Naive B cell (primary cell): ENCODE results near the gene HCRTR1. TPM values are rescaled to one million over a fixed set of nuclear protein-coding genes. Genes with fewer than 3 reads are reported as not detected.
A peak's percentile ranks its signal among the peaks of the same experiment; 100 is the strongest.

ENCODE experiments used
- ATAC-seq, 2 donors: fragments of 150-1000 bp; cut with Tn5 transposase; 2 replicates each; pipeline ENCODE4 v1.10.0; 2021; ENCODE audit warnings: low read depth in 2 of 2, mild to moderate bottlenecking in 2 of 2, moderate library complexity in 2 of 2
- DNase-seq: peaks from one replicate; pipeline ENCODE4 v3.0.0; 2022
- H3K27ac Mint-ChIP-seq, 6 donors: one replicate each; pipeline ENCODE4 v1.8.0; 2020 to 2022; ENCODE audit warnings: mild to moderate bottlenecking in 6 of 6, mixed read lengths in 6 of 6, moderate library complexity in 5 of 6, inconsistent platforms in 2 of 6
- H3K27me3 Mint-ChIP-seq, 3 donors: one replicate each; pipeline ENCODE4 v1.8.0; 2021 to 2022; ENCODE audit warnings: mixed read lengths in 3 of 3, mild to moderate bottlenecking in 1 of 3
- H3K36me3 Mint-ChIP-seq, 2 donors: one replicate each; pipeline ENCODE4 v1.8.0; 2020 to 2022; ENCODE audit warnings: mixed read lengths in 2 of 2, inconsistent platforms in 1 of 2, mild to moderate bottlenecking in 1 of 2
- H3K4me1 Mint-ChIP-seq, 3 donors: one replicate each; pipeline ENCODE4 v1.8.0; 2020 to 2022; ENCODE audit warnings: mixed read lengths in 3 of 3, inconsistent platforms in 1 of 3, mild to moderate bottlenecking in 1 of 3, moderate library complexity in 1 of 3
- H3K4me3 Mint-ChIP-seq, 8 donors: one replicate each; pipeline ENCODE4 v1.8.0; 2020 to 2022; ENCODE audit warnings: mild to moderate bottlenecking in 8 of 8, mixed read lengths in 8 of 8, moderate library complexity in 8 of 8, inconsistent platforms in 2 of 8
- H3K9me3 Mint-ChIP-seq, 7 donors: one replicate each; pipeline ENCODE4 v1.8.0; 2020 to 2022; ENCODE audit warnings: mixed read lengths in 7 of 7, mild to moderate bottlenecking in 5 of 7, inconsistent platforms in 2 of 7, moderate library complexity in 1 of 7
- polyA plus RNA-seq, 6 donors: library from polyadenylated mRNA; unstranded; fragments of 300-500 nt; fragmentation: Illumina TruSeq; gene quantifications; one replicate each; pipeline ENCODE4 v1.2.3, GENCODE V29; 2021; ENCODE audit warnings: low read depth in 6 of 6

Gene HCRTR1
- polyA plus RNA-seq, 6 donors from 2014 or later = not detected

- no peak for ATAC-seq
- no peak overlapping the region for H3K27ac Mint-ChIP-seq
- H3K4me1 Mint-ChIP-seq = peaks cover 0 to 3% (median 0%) of the 10 kb centered on the region in 3 donors
- H3K36me3 Mint-ChIP-seq = peaks cover 0 to 19% of the 10 kb centered on the region in 2 donors
- H3K27me3 Mint-ChIP-seq = no peaks in the 10 kb centered on the region
- no peak overlapping the region for H3K4me3 Mint-ChIP-seq
- no peak for DNase-seq
- H3K9me3 Mint-ChIP-seq = no peaks in the 10 kb centered on the region
These were observed 11.6 kb downstream of the HCRTR1 start for GRCh38 chr1:31628931-31629556.

GRCh38 chr1:31632649-31633048 lies 15.2 kb downstream of the HCRTR1 start:
- no peaks in the 10 kb centered on the region for H3K27me3 Mint-ChIP-seq
- H3K4me1 Mint-ChIP-seq = peaks cover 8 to 21% (median 17%) of the 10 kb centered on the region in 3 donors
- peaks cover 0 to 19% of the 10 kb centered on the region in 2 donors for H3K36me3 Mint-ChIP-seq
- no peak for ATAC-seq
- H3K9me3 Mint-ChIP-seq = no peaks in the 10 kb centered on the region
- no peak overlapping the region for H3K4me3 Mint-ChIP-seq
- no peak for DNase-seq
- peak overlapping the region in 2 of 6 donors; percentile 14 to 50 for H3K27ac Mint-ChIP-seq

- Mint-ChIP-seq H3K27me3 (no peaks in the 10 kb centered on the region), H3K36me3 (peaks cover 0 to 19% of the 10 kb centered on the region in 2 donors), H3K4me1 (peaks cover 13 to 25% (median 17%) of the 10 kb centered on the region in 3 donors), H3K4me3 (no peak overlapping the region), H3K27ac (peak overlapping the region in 2 of 6 donors; percentile 14 to 38), H3K9me3 (no peaks in the 10 kb centered on the region)
- peak in 1 of 2 donors; percentile 43 for ATAC-seq
- DNase-seq = no peak
These were observed 15.6 kb downstream of the HCRTR1 start for GRCh38 chr1:31633117-31633516.

GRCh38 chr1:31637915-31638673 lies 20.6 kb downstream of the HCRTR1 start:
- no peaks in the 10 kb centered on the region for H3K9me3 Mint-ChIP-seq
- DNase-seq = no peak
- peak overlapping the region in 1 of 6 donors; percentile 58 for H3K27ac Mint-ChIP-seq
- ATAC-seq = peak in 1 of 2 donors; percentile 46
- peaks cover 14 to 30% (median 17%) of the 10 kb centered on the region in 3 donors for H3K4me1 Mint-ChIP-seq
- H3K36me3 Mint-ChIP-seq = no peaks in the 10 kb centered on the region
- no peaks in the 10 kb centered on the region for H3K27me3 Mint-ChIP-seq
- no peak overlapping the region for H3K4me3 Mint-ChIP-seq

GRCh38 chr1:31639543-31639942 lies 22.1 kb downstream of the HCRTR1 start:
- H3K9me3 Mint-ChIP-seq = no peaks in the 10 kb centered on the region
- no peak overlapping the region for H3K27ac Mint-ChIP-seq
- peaks cover 17 to 44% (median 20%) of the 10 kb centered on the region in 3 donors for H3K4me1 Mint-ChIP-seq
- no peaks in the 10 kb centered on the region for H3K36me3 Mint-ChIP-seq
- H3K4me3 Mint-ChIP-seq = no peak overlapping the region
- ATAC-seq (no peak), DNase-seq (no peak)
- H3K27me3 Mint-ChIP-seq = no peaks in the 10 kb centered on the region

GRCh38 chr1:31640179-31640578 lies 22.7 kb downstream of the HCRTR1 start:
- ATAC-seq = no peak
- H3K27me3 Mint-ChIP-seq = no peaks in the 10 kb centered on the region
- no peak overlapping the region for H3K27ac Mint-ChIP-seq
- no peak overlapping the region for H3K4me3 Mint-ChIP-seq
- H3K4me1 Mint-ChIP-seq = peaks cover 16 to 50% (median 25%) of the 10 kb centered on the region in 3 donors
- no peaks in the 10 kb centered on the region for H3K9me3 Mint-ChIP-seq
- no peak for DNase-seq
- no peaks in the 10 kb centered on the region for H3K36me3 Mint-ChIP-seq

GRCh38 chr1:31640964-31641363 lies 23.5 kb downstream of the HCRTR1 start:
- H3K9me3 Mint-ChIP-seq = no peaks in the 10 kb centered on the region
- DNase-seq (no peak), ATAC-seq (no peak)
- no peak overlapping the region for H3K4me3 Mint-ChIP-seq
- no peak overlapping the region for H3K27ac Mint-ChIP-seq
- H3K36me3 Mint-ChIP-seq = no peaks in the 10 kb centered on the region
- peaks cover 17 to 52% (median 27%) of the 10 kb centered on the region in 3 donors for H3K4me1 Mint-ChIP-seq
- no peaks in the 10 kb centered on the region for H3K27me3 Mint-ChIP-seq

GRCh38 chr1:31642366-31642765 lies 24.9 kb downstream of the HCRTR1 start:
- H3K27ac Mint-ChIP-seq = no peak overlapping the region
- peak overlapping the region in 2 of 8 donors; percentile 16 to 98 for H3K4me3 Mint-ChIP-seq
- no peak for ATAC-seq
- no peaks in the 10 kb centered on the region for H3K27me3 Mint-ChIP-seq
- DNase-seq = no peak
- no peaks in the 10 kb centered on the region for H3K36me3 Mint-ChIP-seq
- peaks cover 0 to 2% (median 0%) of the 10 kb centered on the region in 7 donors for H3K9me3 Mint-ChIP-seq
- peaks cover 24 to 44% (median 36%) of the 10 kb centered on the region in 3 donors for H3K4me1 Mint-ChIP-seq

- H3K27ac Mint-ChIP-seq = peak overlapping the region in 2 of 6 donors; percentile 11 to 39
- DNase-seq (no peak), ATAC-seq (no peak)
- H3K36me3 Mint-ChIP-seq = no peaks in the 10 kb centered on the region
- no peaks in the 10 kb centered on the region for H3K27me3 Mint-ChIP-seq
- peaks cover 24 to 39% (median 33%) of the 10 kb centered on the region in 3 donors for H3K4me1 Mint-ChIP-seq
- H3K4me3 Mint-ChIP-seq = peak overlapping the region in 4 of 8 donors; percentile 19 to 99 (median 68)
- peaks cover 0 to 2% (median 0%) of the 10 kb centered on the region in 7 donors for H3K9me3 Mint-ChIP-seq
These were observed 25.4 kb downstream of the HCRTR1 start for GRCh38 chr1:31642897-31643296.

- peak overlapping the region; percentile 97 to 100 (median 99) for H3K4me3 Mint-ChIP-seq
- ATAC-seq = peak; percentile 48 to 52
These were observed 26.6 kb downstream of the HCRTR1 start for GRCh38 chr1:31643976-31644559.

GRCh38 chr1:31644560-31645273 lies 27.2 kb downstream of the HCRTR1 start, which contains the start of gene PEF1:
TSS of gene PEF1 (minus strand) at chr1:31644876. CDS start at chr1:31644864, 12 bp downstream.
- DNase-seq = peak; percentile 99
- Mint-ChIP-seq H3K9me3 (peaks cover 0 to 2% (median 0%) of the 10 kb centered on the region in 7 donors), H3K27ac (peak within 1 kb of the TSS; percentile 99 to 100 (median 100)), H3K4me3 (peak within 1 kb of the TSS; percentile 97 to 100 (median 99)), H3K36me3 (no peaks in the 10 kb centered on the region), H3K4me1 (peaks cover 24 to 37% (median 29%) of the 10 kb centered on the region in 3 donors), H3K27me3 (no peaks in the 10 kb centered on the region)
- ATAC-seq = peak; percentile 88

More at GRCh38 chr1:31643976-31644559, 26.6 kb downstream of the HCRTR1 start:
- peaks cover 24 to 37% (median 29%) of the 10 kb centered on the region in 3 donors for H3K4me1 Mint-ChIP-seq
- no peaks in the 10 kb centered on the region for H3K36me3 Mint-ChIP-seq
- H3K27me3 Mint-ChIP-seq = no peaks in the 10 kb centered on the region
- H3K27ac Mint-ChIP-seq = peak overlapping the region; percentile 99 to 100 (median 100)
- no peak for DNase-seq
- H3K9me3 Mint-ChIP-seq = peaks cover 0 to 2% (median 0%) of the 10 kb centered on the region in 7 donors

GRCh38 chr1:31645274-31645568 lies 27.7 kb downstream of the HCRTR1 start:
- H3K27ac Mint-ChIP-seq = peak overlapping the region; percentile 99 to 100 (median 100)
- peak overlapping the region; percentile 97 to 100 (median 99) for H3K4me3 Mint-ChIP-seq
- H3K9me3 Mint-ChIP-seq = peaks cover 0 to 2% (median 0%) of the 10 kb centered on the region in 7 donors
- DNase-seq (no peak), ATAC-seq (no peak)
- H3K36me3 Mint-ChIP-seq = no peaks in the 10 kb centered on the region
- H3K27me3 Mint-ChIP-seq = no peaks in the 10 kb centered on the region
- peaks cover 24 to 37% (median 29%) of the 10 kb centered on the region in 3 donors for H3K4me1 Mint-ChIP-seq
